Measurements from ENCODE around the gene SCAMP2.

GRCh38 chr15:74895830-74896229 is 22.7 kb upstream of the SCAMP2 start:
- no peak for TF ChIP-seq HMGXB4 (CRISPR knock-in tag; IDR thresholded peaks at IDR 0.05)
- no peak for TF ChIP-seq OVOL2 (CRISPR knock-in tag; IDR thresholded peaks at IDR 0.05; ENCODE audit: borderline replicate concordance)
- no peak for TF ChIP-seq ETV6 (CRISPR knock-in tag; IDR thresholded peaks at IDR 0.05)
- no peak for TF ChIP-seq CTCF (IDR thresholded peaks at IDR 0.05)
- TF ChIP-seq ZNF281 (CRISPR knock-in tag; IDR thresholded peaks at IDR 0.05): no peak
- no peak for TF ChIP-seq E2F1 (CRISPR knock-in tag; IDR thresholded peaks at IDR 0.05)

Data from WTC11 (cell line).